ENCODE measurements around the gene TAAR6. TPM values are rescaled to one million over a fixed set of nuclear protein-coding genes. Genes with fewer than 3 reads are reported as not detected.

The TAAR6 gene
- polyA plus RNA-seq, 1 of the 3 experiments (the other 2 are of a cell fraction) = not detected

DNA sequence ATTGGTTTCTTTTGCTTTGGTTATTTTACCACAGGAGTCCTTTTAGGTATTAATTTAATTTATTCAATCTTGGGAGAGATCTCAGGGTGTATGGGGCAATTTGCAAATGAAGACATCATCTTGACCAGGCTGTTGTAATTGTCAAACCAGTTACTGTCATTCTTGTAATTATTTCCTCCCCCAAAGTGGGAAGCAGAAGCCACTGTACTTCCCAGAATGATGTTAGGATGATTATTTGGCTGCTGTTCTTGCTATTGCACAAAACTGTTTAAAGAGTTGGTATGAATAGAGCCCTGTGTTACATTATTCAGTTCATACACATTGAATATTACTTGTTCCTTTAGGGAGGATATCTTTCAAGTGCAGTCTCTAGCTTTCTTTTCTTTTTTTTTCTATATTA lies 1.7 kb downstream of the TAAR6 start (continued):
- TF ChIP-seq, protein P1, sequence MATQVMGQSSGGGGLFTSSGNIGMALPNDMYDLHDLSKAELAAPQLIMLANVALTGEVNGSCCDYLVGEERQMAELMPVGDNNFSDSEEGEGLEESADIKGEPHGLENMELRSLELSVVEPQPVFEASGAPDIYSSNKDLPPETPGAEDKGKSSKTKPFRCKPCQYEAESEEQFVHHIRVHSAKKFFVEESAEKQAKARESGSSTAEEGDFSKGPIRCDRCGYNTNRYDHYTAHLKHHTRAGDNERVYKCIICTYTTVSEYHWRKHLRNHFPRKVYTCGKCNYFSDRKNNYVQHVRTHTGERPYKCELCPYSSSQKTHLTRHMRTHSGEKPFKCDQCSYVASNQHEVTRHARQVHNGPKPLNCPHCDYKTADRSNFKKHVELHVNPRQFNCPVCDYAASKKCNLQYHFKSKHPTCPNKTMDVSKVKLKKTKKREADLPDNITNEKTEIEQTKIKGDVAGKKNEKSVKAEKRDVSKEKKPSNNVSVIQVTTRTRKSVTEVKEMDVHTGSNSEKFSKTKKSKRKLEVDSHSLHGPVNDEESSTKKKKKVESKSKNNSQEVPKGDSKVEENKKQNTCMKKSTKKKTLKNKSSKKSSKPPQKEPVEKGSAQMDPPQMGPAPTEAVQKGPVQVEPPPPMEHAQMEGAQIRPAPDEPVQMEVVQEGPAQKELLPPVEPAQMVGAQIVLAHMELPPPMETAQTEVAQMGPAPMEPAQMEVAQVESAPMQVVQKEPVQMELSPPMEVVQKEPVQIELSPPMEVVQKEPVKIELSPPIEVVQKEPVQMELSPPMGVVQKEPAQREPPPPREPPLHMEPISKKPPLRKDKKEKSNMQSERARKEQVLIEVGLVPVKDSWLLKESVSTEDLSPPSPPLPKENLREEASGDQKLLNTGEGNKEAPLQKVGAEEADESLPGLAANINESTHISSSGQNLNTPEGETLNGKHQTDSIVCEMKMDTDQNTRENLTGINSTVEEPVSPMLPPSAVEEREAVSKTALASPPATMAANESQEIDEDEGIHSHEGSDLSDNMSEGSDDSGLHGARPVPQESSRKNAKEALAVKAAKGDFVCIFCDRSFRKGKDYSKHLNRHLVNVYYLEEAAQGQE (IDR thresholded peaks at IDR 0.05; ENCODE audit: low read depth, low read length) = no peak
- TF ChIP-seq TEAD4 (IDR thresholded peaks at IDR 0.05; ENCODE audit: borderline replicate concordance, insufficient read depth) (no peak), RFX5 (IDR thresholded peaks at IDR 0.05; ENCODE audit: low read length) (no peak)
- TF ChIP-seq, protein P2, sequence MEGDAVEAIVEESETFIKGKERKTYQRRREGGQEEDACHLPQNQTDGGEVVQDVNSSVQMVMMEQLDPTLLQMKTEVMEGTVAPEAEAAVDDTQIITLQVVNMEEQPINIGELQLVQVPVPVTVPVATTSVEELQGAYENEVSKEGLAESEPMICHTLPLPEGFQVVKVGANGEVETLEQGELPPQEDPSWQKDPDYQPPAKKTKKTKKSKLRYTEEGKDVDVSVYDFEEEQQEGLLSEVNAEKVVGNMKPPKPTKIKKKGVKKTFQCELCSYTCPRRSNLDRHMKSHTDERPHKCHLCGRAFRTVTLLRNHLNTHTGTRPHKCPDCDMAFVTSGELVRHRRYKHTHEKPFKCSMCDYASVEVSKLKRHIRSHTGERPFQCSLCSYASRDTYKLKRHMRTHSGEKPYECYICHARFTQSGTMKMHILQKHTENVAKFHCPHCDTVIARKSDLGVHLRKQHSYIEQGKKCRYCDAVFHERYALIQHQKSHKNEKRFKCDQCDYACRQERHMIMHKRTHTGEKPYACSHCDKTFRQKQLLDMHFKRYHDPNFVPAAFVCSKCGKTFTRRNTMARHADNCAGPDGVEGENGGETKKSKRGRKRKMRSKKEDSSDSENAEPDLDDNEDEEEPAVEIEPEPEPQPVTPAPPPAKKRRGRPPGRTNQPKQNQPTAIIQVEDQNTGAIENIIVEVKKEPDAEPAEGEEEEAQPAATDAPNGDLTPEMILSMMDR (IDR thresholded peaks at IDR 0.05) = no peak
- TF ChIP-seq, protein P3, sequence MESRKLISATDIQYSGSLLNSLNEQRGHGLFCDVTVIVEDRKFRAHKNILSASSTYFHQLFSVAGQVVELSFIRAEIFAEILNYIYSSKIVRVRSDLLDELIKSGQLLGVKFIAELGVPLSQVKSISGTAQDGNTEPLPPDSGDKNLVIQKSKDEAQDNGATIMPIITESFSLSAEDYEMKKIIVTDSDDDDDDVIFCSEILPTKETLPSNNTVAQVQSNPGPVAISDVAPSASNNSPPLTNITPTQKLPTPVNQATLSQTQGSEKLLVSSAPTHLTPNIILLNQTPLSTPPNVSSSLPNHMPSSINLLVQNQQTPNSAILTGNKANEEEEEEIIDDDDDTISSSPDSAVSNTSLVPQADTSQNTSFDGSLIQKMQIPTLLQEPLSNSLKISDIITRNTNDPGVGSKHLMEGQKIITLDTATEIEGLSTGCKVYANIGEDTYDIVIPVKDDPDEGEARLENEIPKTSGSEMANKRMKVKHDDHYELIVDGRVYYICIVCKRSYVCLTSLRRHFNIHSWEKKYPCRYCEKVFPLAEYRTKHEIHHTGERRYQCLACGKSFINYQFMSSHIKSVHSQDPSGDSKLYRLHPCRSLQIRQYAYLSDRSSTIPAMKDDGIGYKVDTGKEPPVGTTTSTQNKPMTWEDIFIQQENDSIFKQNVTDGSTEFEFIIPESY (IDR thresholded peaks at IDR 0.05; ENCODE audit: borderline replicate concordance, low read depth) = no peak

DNA sequence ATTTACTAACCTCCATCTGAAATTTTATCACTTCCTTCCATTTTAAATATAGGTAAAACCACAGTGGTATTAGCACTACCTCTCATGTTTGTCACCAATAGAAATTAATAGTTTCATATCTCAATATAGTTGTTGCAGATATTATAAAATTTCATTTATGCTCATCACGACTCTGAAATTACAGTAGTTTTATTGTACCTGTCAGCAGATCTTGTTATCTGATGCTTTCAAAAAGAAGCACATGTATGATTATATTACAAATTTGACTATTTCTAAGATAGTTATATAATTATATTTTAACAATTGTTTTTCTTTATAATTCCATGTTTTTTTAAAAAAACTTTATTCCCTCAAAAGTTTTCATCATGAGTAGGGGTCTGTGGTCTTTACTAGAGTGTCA lies 14.6 kb downstream of the TAAR6 start:
- no peak overlapping the region for H3K4me2 ChIP-seq
- TF ChIP-seq SIN3A (IDR thresholded peaks at IDR 0.05; ENCODE audit: borderline replicate concordance, low read depth, low read length) (no peak), YY1 (IDR thresholded peaks at IDR 0.05; ENCODE audit: low read depth) (no peak), GATA2 (CRISPR knock-in tag; IDR thresholded peaks at IDR 0.05) (no peak), POLR2AphosphoS5 (IDR thresholded peaks at IDR 0.05; ENCODE audit: low read depth, low read length) (no peak), RFX5 (IDR thresholded peaks at IDR 0.05; ENCODE audit: low read length) (no peak), MEF2A (IDR thresholded peaks at IDR 0.05; ENCODE audit: borderline replicate concordance, low read depth) (no peak), SMC3 (IDR thresholded peaks at IDR 0.05; ENCODE audit: low read depth, low read length) (no peak), RCOR1 (IDR thresholded peaks at IDR 0.05; ENCODE audit: low read length) (no peak)
- TF ChIP-seq, protein P2 (IDR thresholded peaks at IDR 0.05) = no peak
- TF ChIP-seq, protein P3 (IDR thresholded peaks at IDR 0.05; ENCODE audit: borderline replicate concordance, low read depth) = no peak
- TF ChIP-seq, protein P4, sequence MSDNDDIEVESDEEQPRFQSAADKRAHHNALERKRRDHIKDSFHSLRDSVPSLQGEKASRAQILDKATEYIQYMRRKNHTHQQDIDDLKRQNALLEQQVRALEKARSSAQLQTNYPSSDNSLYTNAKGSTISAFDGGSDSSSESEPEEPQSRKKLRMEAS (IDR thresholded peaks at IDR 0.05; ENCODE audit: low read depth) = no peak
- TF ChIP-seq, protein P1 (IDR thresholded peaks at IDR 0.05; ENCODE audit: low read depth, low read length) = no peak

More for the DNA sequence above, 14.6 kb downstream of the TAAR6 start:
- H2AFZ ChIP-seq (ENCODE audit: low read depth) = no peak overlapping the region
- H3K4me3 ChIP-seq (ENCODE audit: low read depth in 2 of 2, low read length in 1 of 2) = no peak overlapping the region
- H3F3A ChIP-seq (replicated peaks; ENCODE audit: insufficient read depth) = no peaks in the 10 kb centered on the region
- H3K27me3 ChIP-seq (ENCODE audit: insufficient read depth) = no peaks in the 10 kb centered on the region; the same call in 1 of the 2 replicates
- DNase-seq = no peak
- H3K27ac ChIP-seq (ENCODE audit: low read depth in 2 of 2, low read length in 1 of 2) = no peak overlapping the region
- no peaks in the 10 kb centered on the region for H3K36me3 ChIP-seq (replicated peaks in 1 of 2; ENCODE audit: control insufficient read depth in 1 of 2, insufficient read depth in 2 of 2, low read length in 1 of 2)
- H3K9me2 ChIP-seq = no peaks in the 10 kb centered on the region
- ChIA-PET POLR2A (no interaction called here), CTCF (no interaction called here)
- H3K79me2 ChIP-seq (ENCODE audit: insufficient read depth) = no peaks in the 10 kb centered on the region
- H3K4me1 ChIP-seq (ENCODE audit: control insufficient read depth in 1 of 2, insufficient read depth in 2 of 2, low read depth in 1 of 2, low read length in 1 of 2) = no peaks in the 10 kb centered on the region
- 4% methylated on average over 1 of the region's 1 CpG for WGBS (ENCODE audit: low lambda C conversion rate)
- no peak overlapping the region for H3K9ac ChIP-seq
- no peaks in the 10 kb centered on the region for H4K20me1 ChIP-seq (ENCODE audit: insufficient read depth)
- no peaks in the 10 kb centered on the region for H3K9me3 ChIP-seq

All from SK-N-SH (cell line).